Embryonic facial prominence (tissue), 1 donor: ENCODE measurements around the gene ZNF821.
"Not testable (repeated sequence)": the region's sequence is repeated elsewhere in the genome, so short reads cannot be mapped to it uniquely, and the experiment has no call there.

Experiments
- DNase-seq: peaks from one replicate; pipeline ENCODE4 v3.0.0-alpha.2; 2016; ENCODE audit errors: extremely low spot score

ZNF821 gene

DNA sequence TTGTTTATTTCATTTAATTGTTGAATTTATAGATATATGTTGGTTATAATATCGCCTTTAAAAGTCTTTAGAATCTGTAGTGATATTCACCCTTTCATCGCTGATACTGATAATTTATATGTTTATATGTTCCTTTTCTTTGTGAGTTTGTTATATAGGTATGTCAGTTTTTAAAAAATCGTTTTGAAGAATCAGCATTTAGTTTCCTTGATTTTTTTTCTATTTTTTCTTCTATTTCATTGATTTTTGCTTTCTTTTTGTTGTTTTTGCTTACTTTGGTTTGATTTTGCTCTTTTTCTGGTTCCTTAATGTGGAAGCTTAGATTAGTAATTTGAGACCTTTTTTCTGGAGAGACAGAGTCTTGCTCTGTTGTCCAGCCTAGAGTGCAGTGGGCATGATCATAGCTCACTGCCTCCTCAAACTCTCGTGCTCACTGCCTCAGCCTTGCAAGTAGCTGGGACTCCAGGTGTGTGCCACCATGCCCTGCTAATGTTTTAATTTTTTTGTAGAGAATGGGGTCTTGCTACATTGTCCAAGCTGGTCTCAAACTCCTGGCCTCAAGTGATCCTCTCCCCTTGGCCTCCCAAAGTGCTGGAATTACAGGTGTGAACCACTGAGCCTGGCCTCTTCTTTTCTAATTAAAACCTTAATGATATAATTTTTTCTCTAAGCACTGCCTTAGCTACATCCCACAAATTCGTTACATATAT, 18.8 kb upstream of the ZNF821 start:
- DNase-seq: no peak

DNA sequence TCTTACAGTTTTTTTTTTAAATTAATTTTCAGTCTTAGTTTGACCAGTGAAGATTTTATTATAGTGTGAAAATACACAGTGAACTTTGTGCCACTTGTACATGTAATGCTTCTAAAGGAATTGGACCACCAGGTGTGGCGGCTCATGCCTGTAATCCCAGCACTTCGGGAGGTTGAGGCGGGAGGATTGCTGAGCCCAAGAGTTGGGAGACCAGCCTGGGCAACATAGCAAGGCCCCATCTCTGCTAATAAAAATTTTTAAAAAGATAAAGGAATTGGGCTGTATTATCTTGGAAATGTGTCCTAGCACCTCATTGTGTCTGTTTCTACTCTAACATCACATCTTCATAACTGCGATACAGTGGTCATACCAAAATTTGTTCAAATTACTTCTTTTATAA, 15.2 kb upstream of the ZNF821 start:
- DNase-seq: no peak

DNA sequence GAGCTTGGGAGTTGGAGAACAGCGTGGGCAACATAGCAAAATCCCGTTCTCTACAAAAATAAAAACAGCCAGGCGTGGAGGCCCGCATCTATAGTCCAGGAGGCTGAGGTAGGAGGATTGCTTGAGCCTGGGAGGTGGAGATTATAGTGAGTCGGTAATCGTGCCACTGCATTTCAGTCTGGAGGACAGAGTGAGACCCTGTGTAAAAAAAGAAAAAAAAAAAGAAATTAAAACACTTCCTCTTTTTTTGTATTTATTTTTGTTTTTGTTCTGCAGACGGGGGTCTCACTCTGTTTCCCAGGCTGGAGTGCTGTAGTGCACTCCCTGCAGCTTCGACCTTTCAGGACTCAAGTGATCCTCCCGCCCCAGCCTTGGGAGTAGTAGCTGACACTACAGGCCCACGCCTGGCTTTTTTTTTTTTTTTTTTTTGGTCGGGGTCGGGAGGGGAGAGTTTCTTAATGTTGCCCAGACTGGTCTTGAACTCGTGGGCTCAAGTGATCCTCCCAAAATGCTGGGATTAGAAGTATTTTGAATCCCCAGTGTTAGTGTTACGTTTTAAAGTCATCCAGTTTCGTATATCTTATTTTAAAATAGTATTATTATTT, 12.9 kb upstream of the ZNF821 start:
- DNase-seq: no peak

DNA sequence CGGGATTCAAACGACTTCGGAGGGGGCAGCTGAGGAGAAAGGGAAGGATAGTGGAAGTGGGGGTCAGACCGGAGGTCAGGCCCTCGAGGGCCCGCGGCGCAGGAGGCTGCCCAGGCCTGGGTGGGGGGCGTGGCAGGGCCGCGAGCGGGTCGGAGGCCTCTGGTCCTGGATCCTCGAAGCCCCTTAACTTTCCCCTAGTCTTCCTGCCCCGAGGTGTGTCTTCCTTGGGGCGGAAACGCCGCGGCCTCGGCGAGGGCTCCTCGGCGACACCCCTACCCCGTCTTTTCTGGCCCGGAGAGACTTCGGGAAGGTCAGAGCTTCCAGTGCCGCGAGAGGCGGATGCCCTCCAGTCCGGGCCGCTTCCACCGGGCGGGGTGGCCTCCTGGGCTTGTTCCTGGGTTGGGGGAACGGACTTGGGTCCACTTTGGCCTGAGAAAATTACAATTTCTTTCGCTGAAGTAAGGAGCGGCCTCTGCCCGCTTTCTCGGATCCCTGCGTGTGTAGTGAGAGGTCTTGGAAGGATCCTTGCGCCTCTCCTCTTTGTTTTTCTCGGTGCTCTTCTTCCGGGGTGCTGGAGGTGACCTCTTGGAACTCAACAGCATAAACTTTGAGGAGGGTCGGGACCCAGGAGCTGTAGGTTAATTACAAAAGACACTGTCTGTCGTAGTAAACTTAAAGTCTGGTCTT, 11.8 kb upstream of the ZNF821 start:
- DNase-seq: no peak

DNA sequence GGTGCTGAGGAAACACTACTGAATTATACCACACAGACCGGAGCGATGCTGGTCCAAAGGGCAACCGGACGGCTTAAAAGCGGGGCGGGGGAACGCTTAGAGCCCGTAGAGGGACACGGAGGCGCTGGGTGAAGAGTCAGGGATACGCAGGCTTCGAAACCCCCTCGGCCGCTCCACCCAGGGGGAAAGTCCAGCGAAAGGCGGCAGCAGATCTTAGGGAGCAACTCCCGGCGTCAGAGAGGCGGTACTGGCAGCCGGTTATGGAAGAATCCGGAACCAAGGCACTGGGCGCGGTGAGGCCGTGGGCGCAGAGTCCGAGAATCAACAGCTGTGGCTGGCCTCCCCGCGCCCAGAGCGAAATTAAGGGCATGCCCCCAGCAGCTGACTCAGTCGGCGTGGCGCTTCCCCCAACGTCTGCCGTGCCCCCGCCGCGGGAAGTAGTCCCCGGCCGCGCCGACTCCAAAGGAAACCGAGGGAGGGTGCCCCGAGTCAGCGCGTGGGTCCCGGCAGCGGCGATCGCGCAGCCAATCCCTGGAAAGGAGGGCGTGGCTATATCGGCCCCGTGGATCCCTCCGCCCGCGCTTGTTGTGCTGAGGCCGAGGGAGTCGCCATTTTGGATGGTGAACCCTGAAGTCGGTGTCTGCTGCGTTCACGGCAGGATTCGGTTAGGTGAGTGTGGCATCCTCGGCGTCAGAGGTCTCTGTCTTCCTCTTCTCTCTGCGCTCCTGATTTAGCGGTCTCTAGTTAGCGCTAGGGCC, 11.1 kb upstream of the ZNF821 start, which contains the start of gene IST1:
TSS of gene IST1 (plus strand) at position 611 of the 758 bp plus-strand sequence. CDS start 20,110 bp downstream, outside the sequence.
- peak; percentile 94 for DNase-seq

DNA sequence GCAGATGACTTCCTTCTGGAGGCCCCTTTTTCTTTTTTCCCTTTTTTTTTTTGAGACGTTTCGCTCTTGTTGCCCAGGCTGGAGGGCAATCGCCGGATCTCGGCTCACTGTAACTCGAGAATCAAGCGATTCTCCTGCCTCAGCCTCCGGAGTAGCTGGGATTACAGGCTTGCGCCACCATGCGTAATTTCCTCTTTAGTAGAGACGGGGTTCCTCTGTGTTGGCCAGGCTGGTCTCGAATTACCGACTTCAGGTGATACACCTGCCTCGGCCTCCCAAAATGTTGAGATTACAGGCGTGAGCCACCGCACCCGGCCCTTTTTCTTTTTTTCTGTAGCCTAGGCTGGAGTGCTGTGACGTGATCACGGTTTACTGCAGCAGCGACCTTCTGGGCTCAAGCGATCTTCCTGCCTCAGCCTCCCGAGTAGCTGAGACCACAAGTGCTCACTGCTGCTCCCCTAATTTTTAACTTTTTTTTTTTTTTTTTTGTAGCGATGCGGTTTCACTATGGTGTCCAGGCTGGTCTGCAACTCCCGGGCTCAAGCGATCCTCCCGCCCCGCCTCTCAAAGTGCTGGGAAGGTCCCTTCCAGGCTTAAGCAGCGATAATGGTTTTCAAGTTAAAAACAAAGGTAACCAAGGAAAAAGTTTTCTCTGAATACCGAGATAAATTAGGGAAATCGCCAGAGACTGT, 10.4 kb upstream of the ZNF821 start:
- no peak for DNase-seq

DNA sequence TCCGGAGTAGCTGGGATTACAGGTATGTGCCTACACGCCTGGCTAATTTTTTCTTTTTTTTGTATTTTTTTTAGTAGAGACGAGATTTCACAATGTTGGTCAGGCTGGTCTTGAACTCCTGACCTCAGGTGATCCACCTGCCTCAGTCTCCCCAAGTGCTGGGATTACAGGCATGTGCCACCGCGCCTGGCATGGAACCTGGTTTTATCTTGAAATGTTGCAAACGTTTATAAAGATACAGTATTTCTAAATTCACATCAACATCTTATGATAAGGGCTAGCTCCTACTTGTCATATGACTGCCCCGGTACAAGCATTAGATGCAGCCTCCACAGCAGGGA, 9.9 kb upstream of the ZNF821 start:
- no peak for DNase-seq

DNA sequence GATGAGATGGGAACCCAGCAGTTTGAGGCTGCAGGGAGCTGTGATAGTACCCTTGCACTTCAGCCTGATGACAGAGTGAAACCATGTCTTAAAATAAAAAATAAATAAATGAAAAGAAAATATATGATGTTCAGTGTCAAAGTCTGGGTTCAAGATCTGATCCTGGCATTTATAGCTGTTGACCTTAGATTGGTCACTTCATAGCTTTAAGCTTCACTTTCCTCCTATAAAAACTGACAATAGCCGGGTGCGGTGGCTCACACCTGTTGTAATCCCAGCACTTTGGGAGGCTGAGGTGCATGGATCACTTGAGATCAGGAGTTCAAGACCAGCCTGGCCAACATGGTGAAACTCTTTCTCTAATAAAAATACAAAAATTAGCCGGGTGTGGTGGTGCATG, 5.2 kb upstream of the ZNF821 start:
- DNase-seq: no peak

DNA sequence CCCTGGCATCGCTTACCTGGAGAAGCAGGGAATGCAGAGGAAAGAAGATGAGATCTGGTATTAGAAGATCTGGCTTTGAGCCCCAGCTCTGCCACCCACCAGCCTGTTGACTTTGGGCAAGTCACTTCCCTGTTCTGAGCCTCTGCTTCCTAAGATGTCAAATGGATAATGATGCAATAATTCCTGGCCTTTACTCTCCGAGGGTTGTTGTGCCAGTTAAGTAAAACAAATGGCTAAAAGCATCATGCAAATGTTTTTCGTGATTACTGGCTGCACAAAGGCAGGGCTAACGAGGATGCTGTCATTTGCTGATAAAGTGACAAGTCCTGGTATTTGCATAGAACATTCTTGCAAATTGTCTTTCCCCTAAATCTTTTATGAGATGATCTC, 1.3 kb upstream of the ZNF821 start:
- DNase-seq: no peak

DNA sequence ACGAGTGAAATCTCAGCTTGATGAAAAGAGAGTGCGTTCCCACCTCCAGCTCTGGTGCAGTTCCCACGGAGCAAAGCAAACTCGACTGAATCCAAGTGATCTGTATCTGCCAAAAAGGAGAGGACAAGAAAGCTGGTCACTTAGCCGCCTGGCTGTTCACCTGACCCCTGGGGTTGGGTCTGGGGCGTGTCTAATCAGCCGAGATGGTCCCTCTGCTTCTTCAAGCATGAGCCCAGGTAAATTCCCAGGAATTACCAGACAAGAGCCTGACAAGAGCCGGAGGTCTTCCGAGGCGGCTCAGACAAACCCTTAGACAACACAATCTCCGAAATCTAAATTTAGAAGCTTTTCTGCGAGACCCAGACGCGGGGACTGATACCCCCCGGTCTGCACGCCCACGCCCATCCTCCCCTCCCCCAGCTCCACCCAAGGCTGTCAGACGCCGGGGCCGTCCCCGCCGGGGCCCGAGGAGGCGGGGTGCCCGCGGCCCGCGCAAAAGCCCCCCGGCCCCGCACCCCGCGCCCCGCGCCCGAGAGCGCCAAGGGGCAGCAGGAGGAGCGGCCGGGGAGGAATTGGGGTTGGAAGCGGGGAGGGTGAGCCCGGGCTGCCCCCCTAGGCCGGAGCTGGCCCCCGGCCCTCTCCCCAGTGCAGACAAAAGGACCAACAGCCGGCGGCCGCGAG, 674 bp downstream of the ZNF821 start:
- no peak for DNase-seq

DNA sequence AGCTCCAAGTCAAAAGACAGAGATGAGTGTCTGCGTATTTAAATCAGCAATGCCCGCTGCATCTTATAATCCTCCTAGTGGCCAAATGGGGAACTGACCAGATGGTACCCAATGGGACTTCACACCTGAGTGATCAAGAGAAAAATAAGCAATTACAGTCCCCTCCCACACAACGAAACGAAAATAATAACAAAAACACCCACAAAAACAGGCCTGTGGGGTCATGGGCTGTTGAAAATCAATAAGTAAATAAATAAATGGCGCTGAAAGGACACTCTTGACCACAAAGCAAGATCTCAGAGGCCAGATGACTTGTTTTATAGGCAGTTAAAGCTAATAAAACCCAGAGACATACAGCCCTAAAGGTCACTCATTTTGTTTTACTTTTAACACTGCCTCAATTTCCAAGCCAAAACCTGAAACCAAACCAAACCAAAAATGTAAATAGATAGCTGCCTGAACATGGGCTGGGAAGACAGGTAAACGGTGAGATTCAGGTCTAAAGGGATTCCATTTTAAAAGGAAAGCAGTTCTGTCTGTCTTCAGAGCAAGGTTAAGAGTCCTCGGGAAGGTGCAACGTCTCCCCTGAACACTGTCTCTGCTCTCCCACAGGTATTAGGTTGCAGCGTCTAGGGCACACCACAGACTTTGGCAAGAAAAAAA, 1.3 kb downstream of the ZNF821 start:
- no peak for DNase-seq

DNA sequence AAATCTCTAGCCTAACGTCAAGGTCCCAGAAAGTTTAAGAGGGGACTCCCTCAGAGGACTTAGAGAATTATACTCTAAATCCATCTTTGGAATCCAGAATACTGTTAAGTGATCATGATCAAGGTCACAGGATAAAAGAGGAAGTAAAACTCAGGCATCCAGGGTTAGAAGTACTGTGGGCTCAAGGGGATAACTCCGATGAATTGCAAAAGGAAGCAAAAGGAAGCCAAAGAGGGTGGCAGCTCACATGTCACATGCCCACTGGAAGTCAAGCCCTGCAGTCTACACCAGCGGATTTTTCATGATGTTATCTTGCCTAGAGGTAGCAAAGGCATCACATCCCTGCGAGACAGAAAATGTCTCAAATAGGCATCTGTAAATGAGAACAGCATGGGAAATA, 3.8 kb downstream of the ZNF821 start:
- no peak for DNase-seq

DNA sequence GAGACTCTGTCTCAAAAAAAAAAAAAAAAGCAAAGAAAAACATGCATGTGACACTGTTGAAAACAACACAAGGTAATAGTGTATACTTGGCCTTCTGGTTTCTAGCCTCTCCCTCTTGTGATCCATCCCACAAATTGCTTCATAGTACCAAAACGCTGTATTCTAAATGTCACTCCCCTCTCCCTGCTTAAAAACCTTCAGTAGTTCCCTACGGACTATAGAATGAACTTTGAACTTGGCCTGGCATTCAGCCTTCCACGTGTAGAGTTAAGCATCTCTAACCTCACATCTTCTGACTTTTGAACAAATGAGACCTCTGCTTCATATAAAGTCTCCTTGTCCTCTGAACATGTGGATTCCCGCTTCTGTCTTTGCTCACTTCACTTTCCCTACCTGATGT, 5.1 kb downstream of the ZNF821 start:
- no peak for DNase-seq

DNA sequence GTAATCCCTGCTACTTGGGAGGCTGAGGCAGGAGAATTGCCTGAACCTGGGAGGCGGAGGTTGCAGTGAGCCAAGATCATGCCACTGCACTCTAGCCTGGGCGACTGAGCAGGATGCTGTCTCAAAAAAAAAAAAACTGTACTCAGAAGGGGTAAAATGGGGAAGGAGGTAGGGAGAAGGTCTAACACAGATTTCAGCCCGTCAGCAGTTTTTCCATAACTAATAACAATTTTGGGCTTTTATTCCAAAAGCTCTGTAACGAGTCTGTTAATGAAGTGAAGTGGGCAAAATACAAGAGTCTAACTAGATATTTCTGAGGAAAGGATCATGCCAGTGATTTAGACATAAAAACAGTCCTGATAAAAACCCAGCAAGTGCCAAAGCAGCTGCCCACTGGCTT, 10.8 kb downstream of the ZNF821 start:
- DNase-seq: no peak

DNA sequence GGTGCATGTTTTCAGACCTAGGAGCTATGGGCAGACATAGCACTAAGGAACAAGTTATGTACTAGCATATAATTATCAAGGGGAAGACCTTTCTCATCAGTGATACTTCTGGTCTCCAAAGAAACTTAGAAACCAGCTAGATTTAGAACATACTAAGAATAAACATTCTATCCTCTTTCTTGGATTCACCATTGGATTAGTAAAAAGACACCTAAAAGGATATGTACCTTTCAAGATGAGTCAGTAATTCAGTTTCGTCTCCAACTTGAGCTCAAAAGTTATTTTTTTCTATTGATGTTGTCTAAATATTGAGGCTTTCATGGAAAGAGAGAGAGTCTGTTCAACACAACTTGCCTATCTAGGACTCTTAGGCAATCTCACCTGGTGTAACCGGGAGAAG, 13.2 kb downstream of the ZNF821 start:
- DNase-seq: no peak

DNA sequence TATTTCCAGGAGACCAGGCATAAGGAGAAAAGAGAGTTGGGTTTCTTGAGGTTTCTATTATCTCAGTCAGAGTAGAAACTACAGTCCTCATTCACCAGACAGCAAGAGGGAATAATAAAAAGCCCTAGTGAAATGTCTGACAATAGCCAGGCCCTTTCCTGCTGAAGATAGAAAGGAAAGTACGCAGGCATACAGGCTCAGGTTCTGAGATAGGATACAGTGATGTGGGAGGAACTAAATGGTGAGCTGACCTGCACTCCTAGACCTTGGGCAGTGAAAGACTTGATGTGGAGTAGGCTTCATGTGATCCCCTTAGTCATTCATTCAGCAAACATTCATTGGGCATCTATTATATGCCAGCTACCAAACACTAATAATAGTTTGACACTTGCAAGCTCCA, 14.9 kb downstream of the ZNF821 start:
- no peak for DNase-seq

DNA sequence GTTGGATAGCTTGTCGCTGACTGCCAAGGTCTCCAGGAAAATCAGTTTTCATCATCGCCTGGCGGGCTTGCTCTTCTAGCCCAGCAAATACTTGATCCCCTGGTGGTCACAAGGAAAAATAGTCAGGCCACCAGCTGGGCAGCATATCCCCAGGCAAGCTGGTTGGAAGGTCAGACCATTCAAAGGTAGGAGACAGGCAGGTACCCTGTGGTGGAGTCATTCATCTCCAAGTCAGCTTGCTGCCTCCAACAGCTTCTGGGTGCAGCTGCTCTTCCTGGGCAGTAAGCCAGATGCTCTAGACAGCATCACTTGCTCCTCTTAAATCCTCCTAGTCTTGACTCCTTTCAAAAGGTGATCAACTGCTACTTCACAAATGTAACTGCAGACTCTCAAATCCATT, 16.0 kb downstream of the ZNF821 start:
- no peak for DNase-seq

DNA sequence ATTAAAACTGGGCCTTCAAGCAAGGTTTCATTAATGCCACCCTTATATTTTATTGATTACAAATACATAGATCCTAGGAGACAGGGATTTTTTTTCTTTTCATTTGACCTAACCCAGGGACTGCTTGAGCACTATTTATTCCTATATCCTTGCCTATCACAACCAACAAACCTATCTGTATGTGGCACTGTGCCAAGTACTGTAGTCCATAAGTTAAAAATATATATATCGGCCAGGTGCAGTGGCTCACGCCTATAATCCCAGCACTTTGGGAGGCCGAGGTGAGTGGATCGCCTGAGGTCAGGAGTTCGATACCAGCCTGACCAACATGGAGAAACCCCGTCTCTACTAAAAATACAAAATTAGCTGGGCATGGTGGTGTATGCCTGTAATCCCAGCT, 16.8 kb downstream of the ZNF821 start:
- not testable (repeated sequence) for DNase-seq

DNA sequence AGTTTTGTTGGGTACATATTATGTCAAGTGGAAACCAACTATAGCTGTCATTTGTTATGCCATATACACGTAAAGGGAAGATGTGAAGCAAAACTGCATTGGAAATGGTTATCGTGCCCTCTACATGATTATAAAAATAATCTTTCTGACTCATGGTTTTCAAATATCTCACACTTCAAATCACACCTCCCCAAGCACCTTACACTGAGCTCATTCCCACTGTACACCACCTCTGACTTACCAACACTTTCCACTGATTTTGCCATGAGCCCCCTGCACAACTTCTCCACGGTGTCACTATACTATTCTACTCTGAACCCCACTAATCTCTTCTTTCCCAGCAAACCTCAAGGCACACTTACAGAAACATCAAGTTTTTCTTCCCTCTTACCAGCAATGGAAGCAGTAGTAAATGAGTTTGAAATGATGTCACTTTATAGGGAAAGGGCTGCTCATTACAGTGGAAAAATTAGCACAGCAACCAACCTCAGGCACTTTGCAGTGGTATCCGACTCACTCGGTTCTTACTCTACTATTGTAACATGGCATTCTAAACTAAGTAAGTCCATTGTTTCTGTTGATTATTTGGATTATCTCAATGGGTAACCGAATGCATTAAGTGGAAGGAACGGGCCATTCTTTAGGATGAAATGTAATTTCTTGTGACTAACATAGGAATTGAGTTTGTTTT, 18.7 kb downstream of the ZNF821 start:
- no peak for DNase-seq

DNA sequence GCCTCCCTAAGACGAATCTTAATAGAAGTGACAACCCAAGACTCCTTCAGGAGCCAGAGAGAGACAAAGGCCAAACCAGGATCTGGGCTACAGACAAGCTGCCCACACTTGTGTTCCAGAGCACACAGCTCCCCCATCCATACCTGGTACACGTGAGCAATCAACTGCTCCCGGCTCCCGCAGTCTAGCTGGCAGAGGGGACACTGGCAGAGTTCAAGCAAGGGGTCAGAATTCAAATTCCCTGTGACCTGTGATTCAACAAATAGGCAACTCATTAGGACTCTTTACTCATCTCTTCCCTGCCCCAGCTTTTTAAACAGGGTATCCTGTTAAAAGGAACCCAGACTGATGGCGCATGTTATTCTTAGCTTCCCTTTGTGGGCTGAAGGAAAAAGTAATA, 20.0 kb downstream of the ZNF821 start:
- DNase-seq: no peak
